ENCODE measurements around the gene ROR1. TPM values are rescaled to one million over a fixed set of nuclear protein-coding genes. Genes with fewer than 3 reads are reported as not detected.

ROR1 gene
- total and polyA plus RNA-seq, 2 of the 4 experiments (the other 2 are of a cell fraction), result 4.4 to 10.0 TPM

GRCh38 chr1:64139877-64140276 lies 366.1 kb downstream of the ROR1 start:
- H3K14ac ChIP-seq (replicated peaks; ENCODE audit: low read depth, low read length), result no peak overlapping the region
- H4K5ac ChIP-seq (ENCODE audit: low read depth, low read length), result no peak overlapping the region
- ChIA-PET POLR2A (ENCODE audit: unreplicated experiment) (no interaction called here), CTCF (no interaction called here)
- ATAC-seq (ENCODE audit: low read depth) (no peak), DNase-seq (no peak)
- H3K18ac ChIP-seq (ENCODE audit: low read depth, low read length), result no peak overlapping the region
- no peak overlapping the region for H2BK20ac ChIP-seq (ENCODE audit: low read depth, low read length)
- no peak overlapping the region for H3K4ac ChIP-seq (ENCODE audit: low read depth, low read length)
- no peak overlapping the region for H2BK15ac ChIP-seq (ENCODE audit: low read depth, low read length)
- 0 out of 2 replicates have a peak, but pooled peaks cover 3% of the 10 kb centered on the region for H3K9me1 ChIP-seq (ENCODE audit: insufficient read depth, low read length)
- no peak overlapping the region for H4K91ac ChIP-seq (ENCODE audit: insufficient read depth, low read depth, low read length)
- no peaks in the 10 kb centered on the region for H3K79me1 ChIP-seq (ENCODE audit: low read depth in 1 of 2, low read length in 2 of 2)
- H3K36me3 ChIP-seq (ENCODE audit: control insufficient read depth, insufficient read depth, low read length), result peaks cover 7% of the 10 kb centered on the region
- dilution Hi-C loops (cut with HindIII; ENCODE audit: low sequenced_read_pairs, unreplicated experiment), result no loop called here
- H3K4me3 ChIP-seq (ENCODE audit: insufficient read depth, low read depth, low read length), result no peak overlapping the region
- no peak overlapping the region for H3K9ac ChIP-seq (ENCODE audit: low read depth, low read length)
- no peak overlapping the region for H2BK5ac ChIP-seq (ENCODE audit: low read depth, low read length, poor library complexity, severe bottlenecking)
- H3K23ac ChIP-seq (ENCODE audit: low read depth, low read length), result no peak overlapping the region
- H2AFZ ChIP-seq (replicated peaks; ENCODE audit: low read length, poor library complexity), result no peak overlapping the region
- no peak overlapping the region for H3K4me2 ChIP-seq (ENCODE audit: low read depth, low read length)
- no peak overlapping the region for H2AK9ac ChIP-seq (replicated peaks; ENCODE audit: low read depth, low read length, poor library complexity)
- H3K56ac ChIP-seq (ENCODE audit: extremely low read depth, insufficient read depth, low read length), result no peak overlapping the region
- no peak overlapping the region for H4K8ac ChIP-seq (ENCODE audit: low read depth in 2 of 2, low read length in 2 of 2)
- H3K4me1 ChIP-seq (ENCODE audit: control insufficient read depth, insufficient read depth, low read length), result peaks cover 2% of the 10 kb centered on the region; the same call in 1 of the 2 replicates
- no peak for TF ChIP-seq SMC3 (IDR thresholded peaks at IDR 0.05; ENCODE audit: low read depth, low read length)
- no peak for TF ChIP-seq CHD1 (IDR thresholded peaks at IDR 0.05; ENCODE audit: low read depth, low read length)
- TF ChIP-seq CEBPB (IDR thresholded peaks at IDR 0.05; ENCODE audit: low read depth, low read length), result no peak
- no peak for TF ChIP-seq NFE2L2 (IDR thresholded peaks at IDR 0.05; ENCODE audit: low read depth, low read length)
- no peak for TF ChIP-seq ELK1 (IDR thresholded peaks at IDR 0.05; ENCODE audit: borderline replicate concordance, low read depth, low read length)
- no peak for TF ChIP-seq USF2 (IDR thresholded peaks at IDR 0.05; ENCODE audit: low read depth, low read length)
- TF ChIP-seq POLR2A (IDR thresholded peaks at IDR 0.05; ENCODE audit: low read depth, low read length), result no peak
- no peak for TF ChIP-seq MAFK (IDR thresholded peaks at IDR 0.05; ENCODE audit: low read depth, low read length)
- TF ChIP-seq FOS (IDR thresholded peaks at IDR 0.05; ENCODE audit: low read depth, low read length), result no peak
- peaks cover 2% of the 10 kb centered on the region; the same call in 1 of the 2 replicates for H3K9me3 ChIP-seq (ENCODE audit: control insufficient read depth, insufficient read depth, low read length)
- no peak overlapping the region for H2AK5ac ChIP-seq (ENCODE audit: low read depth, low read length)
- WGBS, 2 experiments (ENCODE audit: extremely low coverage in 2 of 2, insufficient read length in 1 of 2), result 84% methylated on average over 6 of the region's 10 CpGs; no CpG with 5 or more reads in 1 of the 2 experiments
- no peaks in the 10 kb centered on the region for H4K20me1 ChIP-seq (ENCODE audit: insufficient read depth, low read length)
- BruUV-seq (replicated peaks), result no TSS peak
- no peak overlapping the region for H3K27ac ChIP-seq (ENCODE audit: insufficient read depth, low read length)
- intact Hi-C loops (cut with micrococcal nuclease), result no loop called here
- H3K27me3 ChIP-seq (ENCODE audit: control insufficient read depth, insufficient read depth, low read length), result no peaks in the 10 kb centered on the region
- in situ Hi-C loops (cut with MboI; ENCODE audit: low sequenced_read_pairs), result loop anchor here (10.0 kb wide), 3 partner anchors 365 to 525 kb away; partner anchors contain the start of gene ROR1
- no peak overlapping the region for H2BK120ac ChIP-seq (ENCODE audit: low read depth, low read length)
